A549 (cell line): ENCODE data around the gene PRPS1. TPM values are rescaled to one million over a fixed set of nuclear protein-coding genes. Genes with fewer than 3 reads are reported as not detected.
A peak's percentile ranks its signal among the peaks of the same experiment; 100 is the strongest.

Experiments used
- ATAC-seq, 2 experiments: fragments of 200-7000 bp in 1 of 2; fragments of >200 bp in 1 of 2; cut with Nextera tagmentation in 1 of 2; cut with Tn5 transposase in 1 of 2; 3 replicates each; pipeline versions ENCODE4 v1.8.0 to v1.9.1; 2018 to 2020; ENCODE audit warnings: mild to moderate bottlenecking in 1 of 2, moderate library complexity in 1 of 2
- CTCF ChIA-PET: fragments of 300-600 bp; sonication (Branson Sonifier 250); formaldehyde crosslinking; extraction: SDS; loops from one replicate; lab custom pipeline; 2021; ENCODE audit warnings: antibody characterized with exemption, inconsistent platforms; lab: Yijun Ruan, JAX
- POLR2A ChIA-PET: fragments of 350-600 bp; formaldehyde crosslinking; extraction: SDS; loops from one replicate; lab custom pipeline; 2021; ENCODE audit warnings: antibody characterized with exemption, inconsistent platforms; lab: Yijun Ruan, JAX
- DNase-seq, 2 experiments: peaks; one replicate each; pipeline versions ENCODE4 v3.0.0 to v3.0.0-alpha.2; 2011 to 2016; ENCODE audit warnings: low read depth in 1 of 2, low spot score in 1 of 2
- FAIRE-seq: peaks from 2 replicates; lab custom pipeline; 2011; peaks lifted over from hg19 to GRCh38; lab: Jason Lieb, UNC
- H3K27ac ChIP-seq, 2 experiments: fragments of >200 bp; sonication (Bioruptor Twin); formaldehyde crosslinking; 3 replicates each; pipeline ENCODE4 v1.5.1; 2016 to 2017
- H3K4me1 ChIP-seq: fragments of >200 bp; sonication (Bioruptor Twin); formaldehyde crosslinking; 3 replicates; pipeline ENCODE4 v1.6.1; 2016
- H3K4me2 ChIP-seq: fragments of >200 bp; sonication (Bioruptor Twin); formaldehyde crosslinking; 3 replicates; pipeline ENCODE4 v1.6.1; 2016
- H3K4me3 ChIP-seq: fragments of >200 bp; sonication (Bioruptor Twin); formaldehyde crosslinking; 3 replicates; pipeline ENCODE4 v1.5.1; 2016
- H3K9me3 ChIP-seq: fragments of >200 bp; sonication (Bioruptor Twin); formaldehyde crosslinking; 3 replicates; pipeline ENCODE4 v1.6.1; 2016
- CHD2 ChIP-seq: fragments of 150-350 bp; IDR thresholded peaks from 2 replicates; pipeline ENCODE4 v1.6.1; 2014; ENCODE audit warnings: low read length; ENCODE audit not compliant: partially characterized antibody
- ESRRA ChIP-seq: fragments of 150-350 bp; IDR thresholded peaks from 2 replicates; pipeline ENCODE4 v1.6.1; 2014; ENCODE audit warnings: mild to moderate bottlenecking, low read length, borderline replicate concordance
- FOSL2 ChIP-seq, 2 experiments: fragments of 450-650 bp in 1 of 2; fragments of >200 bp in 1 of 2; sonication (Bioruptor Twin) in 1 of 2; formaldehyde crosslinking; IDR thresholded peaks; 2 replicates each; pipeline versions ENCODE4 v1.5.0 to v1.6.1; 2016 to 2020; ENCODE audit warnings: mild to moderate bottlenecking in 1 of 2, moderate library complexity in 1 of 2
- HEYL ChIP-seq: fragments of 250-450 bp; sonication (Bioruptor Pico); IDR thresholded peaks from 2 replicates; pipeline ENCODE4 v1.8.0; 2021; ENCODE audit warnings: mild to moderate bottlenecking, moderate library complexity
- HMGXB4 ChIP-seq: fragments of 250-450 bp; sonication (Bioruptor Pico); IDR thresholded peaks from 2 replicates; pipeline ENCODE4 v1.5.0; 2021; ENCODE audit warnings: mild to moderate bottlenecking, moderate library complexity, borderline replicate concordance
- HOXB13 ChIP-seq: fragments of 250-450 bp; sonication (Bioruptor Pico); IDR thresholded peaks from 2 replicates; pipeline ENCODE4 v1.5.0; 2020; ENCODE audit warnings: low read depth, mild to moderate bottlenecking, moderate library complexity
- JUN ChIP-seq, 2 experiments: fragments of >200 bp; sonication (Bioruptor Twin); formaldehyde crosslinking; IDR thresholded peaks; 2 replicates in 1 of 2; 3 replicates in 1 of 2; pipeline ENCODE4 v1.6.1; 2016 to 2017
- NFE2L2 ChIP-seq: fragments of 150-350 bp; conservative IDR thresholded peaks from 2 replicates; pipeline ENCODE4 v1.6.1; 2014; ENCODE audit warnings: low read length
- NPAS2 ChIP-seq: fragments of 250-450 bp; sonication (Bioruptor Pico); IDR thresholded peaks from 2 replicates; pipeline ENCODE4 v1.8.0; 2022; ENCODE audit warnings: mild to moderate bottlenecking, moderate library complexity, borderline replicate concordance
- NR3C1 ChIP-seq: fragments of >200 bp; sonication (Bioruptor Twin); formaldehyde crosslinking; IDR thresholded peaks from 3 replicates; pipeline ENCODE4 v1.6.1; 2017
- POLR2A ChIP-seq: IDR thresholded peaks from 2 replicates; pipeline ENCODE4 v1.6.1; 2012; ENCODE audit warnings: mild to moderate bottlenecking, low read length
- POLR2AphosphoS2 ChIP-seq: conservative IDR thresholded peaks from 2 replicates; pipeline ENCODE4 v1.6.1; 2012; ENCODE audit warnings: low read length, improper control_type of control experiment, inconsistent platforms
- RAD21 ChIP-seq, 2 experiments: fragments of >200 bp in 1 of 2; sonication (Bioruptor Twin) in 1 of 2; formaldehyde crosslinking in 1 of 2; IDR thresholded peaks in 1 of 2; conservative IDR thresholded peaks in 1 of 2; 2 replicates in 1 of 2; 3 replicates in 1 of 2; pipeline ENCODE4 v1.6.1; 2012 to 2018; ENCODE audit warnings: inconsistent platforms in 1 of 2
- RARB ChIP-seq: fragments of 250-450 bp; sonication (Bioruptor Pico); IDR thresholded peaks from 2 replicates; pipeline ENCODE4 v1.8.0; 2021; ENCODE audit warnings: mild to moderate bottlenecking, moderate library complexity
- RFX5 ChIP-seq: fragments of 450-650 bp; IDR thresholded peaks from 2 replicates; pipeline ENCODE4 v1.7.1; 2014; ENCODE audit warnings: antibody characterized with exemption, mild to moderate bottlenecking, moderate library complexity
- TFCP2L1 ChIP-seq: fragments of 250-450 bp; sonication (Bioruptor Pico); IDR thresholded peaks from 2 replicates; pipeline ENCODE4 v1.5.0; 2021; ENCODE audit warnings: mild to moderate bottlenecking
- ZNF302 ChIP-seq: fragments of 250-450 bp; sonication (Bioruptor Pico); IDR thresholded peaks from 2 replicates; pipeline ENCODE4 v1.9.0; 2021; ENCODE audit warnings: inconsistent platforms, mild to moderate bottlenecking, moderate library complexity
- WGBS: methylation state at CpG from one replicate; pipeline ENCODE4 v1.1.6; 2017; ENCODE audit errors: missing lambda C conversion rate; 5-methylcytosine and 5-hydroxymethylcytosine counted together
- polyA plus RNA-seq, 4 experiments: library from polyadenylated mRNA; depleted of rRNA in 3 of 4; stranded (reverse); fragments of >200 nt; fragmentation: RNase III in 1 of 4; extraction: RNeasy Plus Mini Kit Qiagen cat#74134 plus additional on column Dnase treatment in 1 of 4; gene quantifications; 2 replicates in 3 of 4; 3 replicates in 1 of 4; pipeline ENCODE4 v1.2.3, GENCODE V29; 2011 to 2017
- TF ChIP-seq, protein P1 (sequence below): fragments of 250-450 bp; sonication (Bioruptor Pico); IDR thresholded peaks from 2 replicates; pipeline ENCODE4 v1.5.0; 2020; ENCODE audit warnings: low read depth, mild to moderate bottlenecking, moderate library complexity

The PRPS1 gene
- polyA plus RNA-seq, 2 of the 4 experiments (the other 2 are of a cell fraction): 121 to 140 TPM

- no peak for DNase-seq
- no peak for FAIRE-seq
- Histone ChIP-seq H3K27ac (peak overlapping the region; percentile 34 to 73; a peak in 4 of 6 replicates), H3K9me3 (no peaks in the 10 kb centered on the region)
- no peak for TF ChIP-seq HMGXB4 (CRISPR knock-in tag)
- no peak for TF ChIP-seq POLR2A
- TF ChIP-seq JUN (IDR thresholded peaks at IDR 0.05): no peak
- no peak for TF ChIP-seq POLR2AphosphoS2
- TF ChIP-seq, all 56 proteins: peak for 0
- ATAC-seq: no peak
- H3K4me3 ChIP-seq: no peak overlapping the region; the same call in 2 of the 3 replicates
- ChIA-PET POLR2A (interaction anchor here (0.6 to 6.1 kb wide), 5 partner anchors 39 to 653 kb away, joined by 3 to 57 read pairs (median 3); partner anchors contain the start of gene TSC22D3), CTCF (interaction anchor here (0.6 to 6.7 kb wide), 32 partner anchors 8 to 1773 kb away, joined by 3 to 92 read pairs (median 5); partner anchors contain the start of genes NCBP2L and TSC22D3)
- H3K4me1 ChIP-seq: peaks cover 40% of the 10 kb centered on the region
- H3K4me2 ChIP-seq: peak overlapping the region; percentile 96
- 91% methylated on average over 6 of the region's 6 CpGs for WGBS
Measured at GRCh38 chrX:107673431-107673830, 45.1 kb downstream of the PRPS1 start.

- H3K9me3 ChIP-seq: no peaks in the 10 kb centered on the region
- DNase-seq (no peak), ATAC-seq (no peak), FAIRE-seq (no peak)
- H3K4me1 ChIP-seq: peaks cover 40% of the 10 kb centered on the region
- ChIA-PET CTCF (interaction anchor here (0.9 to 6.7 kb wide), 17 partner anchors 14 to 147 kb away, joined by 3 to 92 read pairs (median 6); partner anchors contain the start of genes NCBP2L and TSC22D3), POLR2A (interaction anchor here (6.1 kb wide), 1 partner anchor 43 kb away, joined by 57 read pairs; no protein-coding TSS in a partner anchor)
- 84% methylated on average over 5 of the region's 7 CpGs for WGBS
- TF ChIP-seq HEYL (CRISPR knock-in tag): no peak
- TF ChIP-seq NPAS2: no peak
- no peak for TF ChIP-seq CHD2
- no peak for TF ChIP-seq RFX5
- TF ChIP-seq, protein P1, sequence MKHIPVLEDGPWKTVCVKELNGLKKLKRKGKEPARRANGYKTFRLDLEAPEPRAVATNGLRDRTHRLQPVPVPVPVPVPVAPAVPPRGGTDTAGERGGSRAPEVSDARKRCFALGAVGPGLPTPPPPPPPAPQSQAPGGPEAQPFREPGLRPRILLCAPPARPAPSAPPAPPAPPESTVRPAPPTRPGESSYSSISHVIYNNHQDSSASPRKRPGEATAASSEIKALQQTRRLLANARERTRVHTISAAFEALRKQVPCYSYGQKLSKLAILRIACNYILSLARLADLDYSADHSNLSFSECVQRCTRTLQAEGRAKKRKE (CRISPR knock-in tag): no peak
- TF ChIP-seq TFCP2L1: no peak
- no peak for TF ChIP-seq ESRRA
- no peak for TF ChIP-seq FOSL2 (IDR thresholded peaks at IDR 0.05)
- TF ChIP-seq FOSL2 (CRISPR knock-in tag; IDR thresholded peaks at IDR 0.05): no peak
- TF ChIP-seq RARB (CRISPR knock-in tag): no peak
- no peak for TF ChIP-seq POLR2AphosphoS2
- TF ChIP-seq ZNF302 (CRISPR knock-in tag): no peak
- no peak for TF ChIP-seq NR3C1
- TF ChIP-seq RAD21 (conservative IDR thresholded peaks at IDR 0.05 in 1 of 2, IDR thresholded peaks at IDR 0.05 in 1 of 2): no peak
- TF ChIP-seq HOXB13 (CRISPR knock-in tag): no peak
- no peak for TF ChIP-seq NFE2L2
- peak overlapping the region; percentile 96; the same call in 1 of the 3 replicates for H3K4me2 ChIP-seq
- H3K27ac ChIP-seq: peak overlapping the region in 1 of 2 experiments; percentile 85; a peak in 1 of 6 replicates
- H3K4me3 ChIP-seq: no peak overlapping the region
Measured at GRCh38 chrX:107673933-107674479, 45.7 kb downstream of the PRPS1 start.
